Liver (tissue), 9 donors: ENCODE results near the gene MMEL1. TPM values are rescaled to one million over a fixed set of nuclear protein-coding genes. Genes with fewer than 3 reads are reported as not detected.

Source experiments
- DNase-seq: peaks from one replicate; pipeline ENCODE4 v3.0.0-alpha.2; 2017; ENCODE audit warnings: low spot score
- H3K27ac ChIP-seq, 2 donors: one replicate each; pipeline ENCODE4 v1.7.0; 2013; ENCODE audit warnings: inconsistent platforms in 2 of 2, low read length in 2 of 2, control low read depth in 1 of 2, low read depth in 1 of 2, mild to moderate bottlenecking in 1 of 2
- H3K27me3 ChIP-seq, 4 donors: one replicate each; pipeline versions ENCODE4 v1.6.1 to v1.7.0; 2013; ENCODE audit warnings: low read length in 3 of 4, inconsistent platforms in 1 of 4, mild to moderate bottlenecking in 1 of 4, moderate library complexity in 1 of 4; ENCODE audit not compliant: control insufficient read depth in 4 of 4, insufficient read depth in 4 of 4
- H3K36me3 ChIP-seq, 4 donors: one replicate each; pipeline versions ENCODE4 v1.6.1 to v1.7.0; 2013; ENCODE audit warnings: low read length in 3 of 4, mild to moderate bottlenecking in 3 of 4, low read depth in 1 of 4, moderate library complexity in 1 of 4; ENCODE audit not compliant: control insufficient read depth in 4 of 4, insufficient read depth in 3 of 4
- H3K4me1 ChIP-seq, 4 donors: one replicate each; pipeline versions ENCODE4 v1.6.1 to v1.7.0; 2013; ENCODE audit warnings: low read length in 3 of 4, mild to moderate bottlenecking in 3 of 4, moderate library complexity in 1 of 4; ENCODE audit not compliant: control insufficient read depth in 4 of 4, insufficient read depth in 4 of 4
- H3K4me3 ChIP-seq, 3 donors: one replicate each; pipeline versions ENCODE4 v1.6.1 to v1.7.0; 2013; ENCODE audit warnings: low read length in 3 of 3, control low read depth in 1 of 3, low read depth in 1 of 3, mild to moderate bottlenecking in 1 of 3
- H3K9ac ChIP-seq, 2 donors: one replicate each; pipeline ENCODE4 v1.7.0; 2013; ENCODE audit warnings: low read length in 2 of 2, mild to moderate bottlenecking in 2 of 2, moderate library complexity in 2 of 2, control low read depth in 1 of 2, low read depth in 1 of 2
- H3K9me3 ChIP-seq, 4 donors: one replicate each; pipeline versions ENCODE4 v1.6.1 to v1.7.0; 2013; ENCODE audit warnings: low read length in 3 of 4; ENCODE audit not compliant: control insufficient read depth in 4 of 4
- ATF3 ChIP-seq: IDR thresholded peaks from 2 replicates; pipeline ENCODE4 v1.6.1; 2016; ENCODE audit warnings: antibody characterized with exemption
- FOXA1 ChIP-seq: IDR thresholded peaks from 2 replicates; pipeline ENCODE4 v1.6.1; 2016; ENCODE audit warnings: antibody characterized with exemption
- MAX ChIP-seq: IDR thresholded peaks from 2 replicates; pipeline ENCODE4 v1.6.1; 2016; ENCODE audit warnings: antibody characterized with exemption
- NR2F2 ChIP-seq: IDR thresholded peaks from 2 replicates; pipeline ENCODE4 v1.6.1; 2016; ENCODE audit warnings: antibody characterized with exemption
- RXRA ChIP-seq, 2 donors: IDR thresholded peaks; 2 replicates each; pipeline ENCODE4 v1.6.1; 2017 to 2018; ENCODE audit warnings: antibody characterized with exemption in 2 of 2, mild to moderate bottlenecking in 1 of 2
- YY1 ChIP-seq: IDR thresholded peaks from 2 replicates; pipeline ENCODE4 v1.6.1; 2016; ENCODE audit warnings: antibody characterized with exemption, mild to moderate bottlenecking
- ZBTB33 ChIP-seq: IDR thresholded peaks from 2 replicates; pipeline ENCODE4 v1.6.1; 2016; ENCODE audit warnings: antibody characterized with exemption
- WGBS: extraction: QIAGEN DNeasy Blood & Tissue Kit; methylation state at CpG from one replicate; pipeline ENCODE4 v1.1.7; 2013; 5-methylcytosine and 5-hydroxymethylcytosine counted together
- polyA plus RNA-seq, 2 donors: library from polyadenylated mRNA; stranded (reverse) in 1 of 2; unstranded in 1 of 2; fragments of 200-250 nt in 1 of 2; fragments of >200 nt in 1 of 2; fragmentation: Nextera tagmentation in 1 of 2; extraction: Ambion mirVana in 1 of 2; gene quantifications; one replicate each; pipeline versions ENCODE4 v1.2.1 to v1.2.3, GENCODE V29; 2013 to 2015
- total RNA-seq, 2 donors: library from RNA; depleted of rRNA; stranded (reverse); fragments of >200 nt; gene quantifications; one replicate each; pipeline ENCODE4 v1.2.3, GENCODE V29; 2014
- donor health status: healthy.
- donor health status: healthy.
- donor health status: healthy.
- donor health status: healthy.
- donor health status: healthy.

The MMEL1 gene
- total and polyA plus RNA-seq, 4 donors, result under 0.01 to 0.42 TPM; not detected in 2

GRCh38 chr1:2597441-2598328 lies 35.1 kb downstream of the MMEL1 start:
- H3K4me3 ChIP-seq, result no peak overlapping the region
- DNase-seq, result no peak
- no peaks in the 10 kb centered on the region for H3K36me3 ChIP-seq
- H3K9me3 ChIP-seq, result no peaks in the 10 kb centered on the region
- WGBS, result 79% methylated on average over 34 of the region's 34 CpGs
- TF ChIP-seq NR2F2 (no peak), ZBTB33 (no peak), MAX (no peak), YY1 (no peak)
- no peaks in the 10 kb centered on the region for H3K27me3 ChIP-seq
- no peaks in the 10 kb centered on the region for H3K4me1 ChIP-seq
- H3K9ac ChIP-seq, result no peak overlapping the region
- H3K27ac ChIP-seq, result no peak overlapping the region

- H3K9ac ChIP-seq, result no peak overlapping the region
- no peak overlapping the region for H3K27ac ChIP-seq
- H3K27me3 ChIP-seq, result no peaks in the 10 kb centered on the region
- 91% methylated on average over 28 of the region's 28 CpGs for WGBS
- H3K36me3 ChIP-seq, result no peaks in the 10 kb centered on the region
- no peak overlapping the region for H3K4me3 ChIP-seq
- TF ChIP-seq FOXA1, result no peak
- TF ChIP-seq ZBTB33, result no peak
- no peak for TF ChIP-seq NR2F2
- no peak for TF ChIP-seq ATF3
- no peaks in the 10 kb centered on the region for H3K9me3 ChIP-seq
- no peaks in the 10 kb centered on the region for H3K4me1 ChIP-seq
- no peak for DNase-seq
Observed at GRCh38 chr1:2596530-2597333, 36.1 kb downstream of the MMEL1 start.

- H3K27ac ChIP-seq, result no peak overlapping the region
- no peaks in the 10 kb centered on the region for H3K4me1 ChIP-seq
- H3K4me3 ChIP-seq, result no peak overlapping the region
- H3K9ac ChIP-seq, result no peak overlapping the region
- H3K36me3 ChIP-seq, result no peaks in the 10 kb centered on the region
- H3K27me3 ChIP-seq, result no peaks in the 10 kb centered on the region
- no peak for TF ChIP-seq RXRA (IDR thresholded peaks at IDR 0.05)
- WGBS, result 88% methylated on average over 31 of the region's 31 CpGs
- H3K9me3 ChIP-seq, result no peaks in the 10 kb centered on the region
- DNase-seq, result no peak
Observed at GRCh38 chr1:2595812-2596529, 36.8 kb downstream of the MMEL1 start.
